B cell (primary cell): ENCODE data around the gene PAK6. TPM values are rescaled to one million over a fixed set of nuclear protein-coding genes. Genes with fewer than 3 reads are reported as not detected.
A peak's percentile ranks its signal among the peaks of the same experiment; 100 is the strongest.

Experiments used
- ATAC-seq: fragments of 200-7000 bp; cut with Tn5 transposase; one replicate; pipeline ENCODE4 v1.10.0; 2021; ENCODE audit warnings: low read depth, mild to moderate bottlenecking, moderate number of reproducible peaks, moderate library complexity
- CTCF ChIA-PET: fragments of 350-600 bp; sonication (Branson Sonifier 250); formaldehyde crosslinking; loops from one replicate; lab custom pipeline; 2021; ENCODE audit warnings: antibody characterized with exemption, inconsistent platforms; lab: Charles Lee
- POLR2A ChIA-PET: fragments of 350-600 bp; sonication (Branson Sonifier 250); formaldehyde crosslinking; loops from one replicate; lab custom pipeline; 2021; ENCODE audit warnings: antibody characterized with exemption; lab: Charles Lee
- DNase-seq: peaks from one replicate; pipeline ENCODE4 v3.0.0; 2013
- H2AFZ ChIP-seq: 2 replicates; pipeline ENCODE4 v1.6.1; 2012; ENCODE audit warnings: mild to moderate bottlenecking, low read depth, low read length; ENCODE audit not compliant: insufficient read depth, poor library complexity, severe bottlenecking
- H3K27ac ChIP-seq, 2 donors: 1 replicate in 1 of 2; 2 replicates in 1 of 2; pipeline ENCODE4 v1.5.1; 2012 to 2013; ENCODE audit warnings: low read length in 2 of 2, mild to moderate bottlenecking in 2 of 2, moderate library complexity in 1 of 2
- H3K27me3 ChIP-seq, 4 experiments: fragments of 200-600 bp in 1 of 4; sonication (generic) in 1 of 4; replicated peaks in 1 of 4; 1 replicate in 2 of 4; 2 replicates in 2 of 4; pipeline versions ENCODE4 v1.6.1 to v1.7.0; 2013 to 2016; ENCODE audit warnings: low read length in 3 of 4, mild to moderate bottlenecking in 2 of 4, mixed read lengths in 1 of 4, moderate library complexity in 1 of 4; ENCODE audit not compliant: insufficient read depth in 4 of 4, control insufficient read depth in 3 of 4; ENCODE audit errors: control extremely low read depth in 1 of 4
- H3K36me3 ChIP-seq, 2 experiments: replicated peaks in 1 of 2; 1 replicate in 1 of 2; 2 replicates in 1 of 2; pipeline versions ENCODE4 v1.6.1 to v1.7.1; 2013; ENCODE audit warnings: low read length in 1 of 2; ENCODE audit not compliant: insufficient read depth in 2 of 2, control insufficient read depth in 1 of 2; ENCODE audit errors: control extremely low read depth in 1 of 2, extremely low read depth in 1 of 2
- H3K4me1 ChIP-seq, 2 donors: fragments of 200-600 bp in 1 of 2; sonication (generic) in 1 of 2; 1 replicate in 1 of 2; 2 replicates in 1 of 2; pipeline versions ENCODE4 v1.5.1 to v1.6.1; 2013 to 2017; ENCODE audit warnings: low read length in 2 of 2; ENCODE audit not compliant: control insufficient read depth in 2 of 2, insufficient read depth in 2 of 2
- H3K4me2 ChIP-seq: replicated peaks from 2 replicates; pipeline ENCODE3; 2012; ENCODE audit warnings: mild to moderate bottlenecking, low read depth, low read length; ENCODE audit not compliant: poor library complexity, severe bottlenecking
- H3K4me3 ChIP-seq, 5 experiments: fragments of 200-600 bp in 1 of 5; sonication (generic) in 1 of 5; 1 replicate in 3 of 5; 2 replicates in 2 of 5; pipeline versions ENCODE4 v1.5.1 to v1.7.0; 2011 to 2016; ENCODE audit warnings: low read length in 4 of 5, mild to moderate bottlenecking in 4 of 5, low read depth in 2 of 5, control low read depth in 1 of 5, moderate library complexity in 1 of 5; ENCODE audit not compliant: insufficient read depth in 1 of 5; ENCODE audit errors: control extremely low read depth in 1 of 5, extremely low read depth in 1 of 5
- H3K79me2 ChIP-seq: fragments of 200-600 bp; sonication (generic); one replicate; pipeline ENCODE4 v1.6.0; 2016; ENCODE audit warnings: low read length; ENCODE audit not compliant: control insufficient read depth, insufficient read depth
- H3K9ac ChIP-seq: fragments of 200-600 bp; sonication (generic); 2 replicates; pipeline ENCODE4 v1.6.1; 2017; ENCODE audit warnings: mild to moderate bottlenecking, low read length, moderate library complexity
- H3K9me3 ChIP-seq, 3 donors: one replicate each; pipeline versions ENCODE4 v1.6.1 to v1.7.1; 2013; ENCODE audit warnings: low read length in 2 of 3; ENCODE audit not compliant: control insufficient read depth in 2 of 3, insufficient read depth in 1 of 3; ENCODE audit errors: control extremely low read depth in 1 of 3
- H4K20me1 ChIP-seq: 2 replicates; pipeline ENCODE4 v1.6.0; 2012; ENCODE audit warnings: mild to moderate bottlenecking, low read length; ENCODE audit not compliant: insufficient read depth, control insufficient read depth, poor library complexity, severe bottlenecking
- H3K27ac Mint-ChIP-seq: one replicate; pipeline ENCODE4 v1.8.0; 2021; ENCODE audit warnings: mixed read lengths
- H3K27me3 Mint-ChIP-seq: one replicate; pipeline ENCODE4 v1.8.0; 2021; ENCODE audit warnings: mixed read lengths
- H3K4me1 Mint-ChIP-seq: one replicate; pipeline ENCODE4 v1.8.0; 2021; ENCODE audit warnings: mixed read lengths
- H3K4me3 Mint-ChIP-seq: one replicate; pipeline ENCODE4 v1.8.0; 2021; ENCODE audit warnings: mixed read lengths
- H3K9me3 Mint-ChIP-seq: one replicate; pipeline ENCODE4 v1.8.0; 2022; ENCODE audit warnings: mixed read lengths; ENCODE audit not compliant: insufficient read depth
- EZH2 ChIP-seq: IDR thresholded peaks from 2 replicates; pipeline ENCODE4 v1.6.1; 2012; ENCODE audit warnings: borderline replicate concordance, low read depth, mild to moderate bottlenecking, moderate library complexity, low read length; ENCODE audit not compliant: insufficient read depth, poor library complexity, severe bottlenecking
- WGBS: methylation state at CpG from one replicate; pipeline ENCODE4 v1.1.5; 2013; ENCODE audit warnings: missing lambda C conversion rate; ENCODE audit not compliant: insufficient coverage; 5-methylcytosine and 5-hydroxymethylcytosine counted together
- intact Hi-C: fragments of 100-400 bp; cut with micrococcal nuclease; formaldehyde crosslinking; loops from one replicate; pipeline ENCODE4 v1.10.0; 2022
- polyA plus RNA-seq: library from polyadenylated mRNA; depleted of rRNA; stranded (reverse); fragments of >200 nt; gene quantifications from 2 replicates; pipeline ENCODE4 v1.2.3, GENCODE V29; 2012
- total RNA-seq, 2 donors: library from RNA; stranded (reverse); fragments of 120-200 nt in 1 of 2; gene quantifications; 1 replicate in 1 of 2; 2 replicates in 1 of 2; pipeline versions ENCODE4 v1.2.3 to v1.2.4, GENCODE V29; 2013 to 2022
- TF ChIP-seq, protein P1 (sequence below): fragments of 200-600 bp; IDR thresholded peaks from one replicate; pipeline ENCODE4 v1.8.0; 2022; ENCODE audit warnings: antibody characterized with exemption, mild to moderate bottlenecking

PAK6 gene
- total and polyA plus RNA-seq, 2 donors (not counting 1 experiment from before 2014, with no cell fraction given), result 0.45 to 1.2 TPM

DNA sequence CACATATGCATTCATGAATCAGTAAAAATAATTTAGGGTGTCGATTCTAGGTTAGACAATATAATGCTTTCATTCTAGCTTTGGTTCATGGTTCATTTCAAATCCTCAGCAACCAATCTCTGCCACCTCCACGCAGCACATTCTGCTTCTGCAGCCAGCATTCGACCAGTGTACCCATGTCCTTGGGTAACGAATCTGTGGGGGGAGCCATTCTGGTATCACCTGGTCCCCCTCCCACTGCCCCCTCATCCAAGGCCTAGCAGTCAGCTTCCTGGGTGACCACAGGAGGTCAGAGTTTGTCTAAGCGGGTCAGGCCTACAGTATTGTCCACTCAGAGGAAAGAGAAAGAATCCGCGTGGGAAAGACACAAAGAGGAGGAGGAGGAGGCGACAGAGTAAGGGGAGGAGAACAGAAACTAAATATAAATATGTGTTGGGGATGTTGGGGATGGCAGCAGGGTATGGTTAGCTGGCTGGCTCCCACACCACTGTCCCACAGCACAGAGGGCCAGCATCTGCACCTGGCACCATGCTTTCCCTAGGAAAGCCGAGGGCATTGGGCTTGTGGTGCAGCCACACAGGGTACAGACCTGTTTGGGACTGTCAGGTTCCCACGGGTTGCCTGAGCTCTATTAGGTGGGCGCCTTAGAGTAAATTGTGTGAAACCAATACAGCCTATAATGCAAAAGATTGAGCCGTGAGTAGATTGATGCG is 12.1 kb downstream of the PAK6 start:
- intact Hi-C loops, result no loop called here
- ChIA-PET POLR2A (no interaction called here), CTCF (interaction anchor here (1.4 kb wide), 1 partner anchor 24 kb away, joined by 7 read pairs; no protein-coding TSS in a partner anchor)
- H3K27ac ChIP-seq, result no peak overlapping the region
- 84% methylated on average over 11 of the region's 13 CpGs for WGBS
- H3K9me3 ChIP-seq, result peaks cover 0 to 6% (median 0%) of the 10 kb centered on the region in 3 donors
- H3K9ac ChIP-seq, result no peak overlapping the region
- H3K36me3 ChIP-seq, result no peaks in the 10 kb centered on the region
- H2AFZ ChIP-seq, result no peak overlapping the region
- H4K20me1 ChIP-seq, result no peaks in the 10 kb centered on the region
- H3K27me3 ChIP-seq, result peaks cover 0 to 35% (median 12%) of the 10 kb centered on the region in 4 experiments
- H3K27ac Mint-ChIP-seq, result no peak overlapping the region
- peaks cover 10 to 17% of the 10 kb centered on the region in 2 donors for H3K4me1 ChIP-seq
- H3K4me2 ChIP-seq, result no peak overlapping the region
- no peak for ATAC-seq
- peaks cover 10% of the 10 kb centered on the region for H3K4me1 Mint-ChIP-seq
- H3K79me2 ChIP-seq, result no peaks in the 10 kb centered on the region
- no peaks in the 10 kb centered on the region for H3K9me3 Mint-ChIP-seq
- H3K4me3 Mint-ChIP-seq, result peak overlapping the region; percentile 72
- no peak overlapping the region for H3K4me3 ChIP-seq
- no peak for DNase-seq
- TF ChIP-seq, protein P1, sequence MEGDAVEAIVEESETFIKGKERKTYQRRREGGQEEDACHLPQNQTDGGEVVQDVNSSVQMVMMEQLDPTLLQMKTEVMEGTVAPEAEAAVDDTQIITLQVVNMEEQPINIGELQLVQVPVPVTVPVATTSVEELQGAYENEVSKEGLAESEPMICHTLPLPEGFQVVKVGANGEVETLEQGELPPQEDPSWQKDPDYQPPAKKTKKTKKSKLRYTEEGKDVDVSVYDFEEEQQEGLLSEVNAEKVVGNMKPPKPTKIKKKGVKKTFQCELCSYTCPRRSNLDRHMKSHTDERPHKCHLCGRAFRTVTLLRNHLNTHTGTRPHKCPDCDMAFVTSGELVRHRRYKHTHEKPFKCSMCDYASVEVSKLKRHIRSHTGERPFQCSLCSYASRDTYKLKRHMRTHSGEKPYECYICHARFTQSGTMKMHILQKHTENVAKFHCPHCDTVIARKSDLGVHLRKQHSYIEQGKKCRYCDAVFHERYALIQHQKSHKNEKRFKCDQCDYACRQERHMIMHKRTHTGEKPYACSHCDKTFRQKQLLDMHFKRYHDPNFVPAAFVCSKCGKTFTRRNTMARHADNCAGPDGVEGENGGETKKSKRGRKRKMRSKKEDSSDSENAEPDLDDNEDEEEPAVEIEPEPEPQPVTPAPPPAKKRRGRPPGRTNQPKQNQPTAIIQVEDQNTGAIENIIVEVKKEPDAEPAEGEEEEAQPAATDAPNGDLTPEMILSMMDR, result no peak
- TF ChIP-seq EZH2, result no peak
- peaks cover 27% of the 10 kb centered on the region for H3K27me3 Mint-ChIP-seq

DNA sequence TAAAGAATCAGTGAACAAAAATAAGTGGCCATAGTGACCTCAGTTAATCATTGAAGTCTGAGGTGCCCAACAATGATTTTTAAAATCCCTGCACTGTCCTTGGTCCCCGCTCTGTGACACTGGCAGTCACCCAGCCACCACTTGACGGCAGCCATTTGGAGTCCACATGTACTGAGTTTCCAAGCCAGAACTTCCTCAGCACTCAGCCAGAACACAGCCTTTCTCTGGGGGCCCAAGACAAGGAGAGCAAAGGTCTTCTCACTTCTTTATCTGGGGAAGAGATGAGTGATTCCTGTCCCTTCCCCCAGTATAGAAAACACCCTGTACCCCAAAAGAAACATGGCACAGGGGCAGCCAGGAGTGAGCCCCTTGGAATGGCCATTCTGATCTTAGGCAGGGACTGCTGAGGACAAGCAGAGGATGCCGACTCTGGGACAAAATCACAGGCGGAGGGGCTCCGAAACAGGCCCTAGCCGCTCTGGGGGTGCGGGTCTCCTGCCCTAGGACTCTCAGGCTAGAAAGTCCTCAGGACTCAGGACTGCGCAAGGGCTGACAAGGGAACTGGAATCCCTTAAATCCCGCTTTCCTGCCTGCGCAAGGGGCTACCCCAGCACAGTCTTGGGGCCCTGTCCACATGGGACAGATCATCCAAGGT is 12.8 kb downstream of the PAK6 start:
- ChIA-PET POLR2A (no interaction called here), CTCF (interaction anchor here (1.4 to 1.5 kb wide), 2 partner anchors 13 to 23 kb away, joined by 3 to 7 read pairs; no protein-coding TSS in a partner anchor)
- Histone ChIP-seq H3K9me3 (peaks cover 0 to 6% (median 0%) of the 10 kb centered on the region in 3 donors), H3K27ac (no peak overlapping the region), H3K36me3 (no peaks in the 10 kb centered on the region), H4K20me1 (no peaks in the 10 kb centered on the region), H3K4me1 (peaks cover 10 to 17% of the 10 kb centered on the region in 2 donors), H3K79me2 (no peaks in the 10 kb centered on the region), H3K27me3 (peaks cover 0 to 35% (median 12%) of the 10 kb centered on the region in 4 experiments), H3K4me3 (no peak overlapping the region), H2AFZ (no peak overlapping the region), H3K9ac (no peak overlapping the region), H3K4me2 (peak overlapping the region; percentile 93)
- H3K27ac Mint-ChIP-seq, result no peak overlapping the region
- peaks cover 10% of the 10 kb centered on the region for H3K4me1 Mint-ChIP-seq
- peaks cover 27% of the 10 kb centered on the region for H3K27me3 Mint-ChIP-seq
- H3K9me3 Mint-ChIP-seq, result no peaks in the 10 kb centered on the region
- ATAC-seq, result no peak
- WGBS, result 99% methylated on average over 10 of the region's 10 CpGs
- intact Hi-C loops, result no loop called here
- DNase-seq, result no peak
- TF ChIP-seq, protein P1, result no peak
- TF ChIP-seq EZH2, result no peak
- peak overlapping the region; percentile 72 for H3K4me3 Mint-ChIP-seq
